AG04450 (cell line): Measurements from ENCODE around the gene BRD7. TPM values are rescaled to one million over a fixed set of nuclear protein-coding genes. Genes with fewer than 3 reads are reported as not detected.

Source experiments
- CTCF ChIA-PET: fragments of 300-600, 350-600 bp; formaldehyde crosslinking; extraction: SDS; loops from one replicate; lab custom pipeline; 2022; ENCODE audit warnings: antibody characterized with exemption, inconsistent platforms; lab: Charles Lee
- POLR2A ChIA-PET: fragments of 350-600 bp; formaldehyde crosslinking; extraction: SDS; loops from one replicate; lab custom pipeline; 2021; ENCODE audit warnings: antibody characterized with exemption, inconsistent platforms; lab: Yijun Ruan, JAX
- DNase-seq: peaks from one replicate; pipeline ENCODE4 v3.0.0-alpha.2; 2011; ENCODE audit warnings: low read depth, low spot score
- H3K27ac ChIP-seq: one replicate; pipeline ENCODE4 v1.5.1; 2012; ENCODE audit warnings: low read depth, low read length, control low read depth
- H3K27me3 ChIP-seq: one replicate; pipeline ENCODE4 v1.6.0; 2012; ENCODE audit warnings: low read length; ENCODE audit not compliant: control insufficient read depth, insufficient read depth
- H3K4me3 ChIP-seq: 2 replicates; pipeline ENCODE4 v1.5.1; 2011; ENCODE audit warnings: mild to moderate bottlenecking, low read depth, low read length, control low read depth
- H3K9me3 ChIP-seq: 2 replicates; pipeline ENCODE4 v1.5.1; 2012; ENCODE audit warnings: low read length; ENCODE audit not compliant: control insufficient read depth, insufficient read depth
- CTCF ChIP-seq: IDR thresholded peaks from 2 replicates; pipeline ENCODE4 v1.5.1; 2011; ENCODE audit warnings: low read depth, low read length, control low read depth, inconsistent platforms
- polyA plus RNA-seq: library from polyadenylated mRNA; depleted of rRNA; stranded (reverse); fragments of >200 nt; gene quantifications from 2 replicates; pipeline ENCODE4 v1.2.3, GENCODE V29; 2011

BRD7 gene
- polyA plus RNA-seq, 1 experiment = 69.2 TPM

- H3K27me3 ChIP-seq = no peaks in the 10 kb centered on the region
- DNase-seq = no peak
- TF ChIP-seq CTCF = no peak
- no peak overlapping the region for H3K27ac ChIP-seq
- ChIA-PET CTCF (interaction anchor here (1.2 to 1.6 kb wide), 3 partner anchors 34 to 486 kb away, joined by 4 to 9 read pairs (median 4); no protein-coding TSS in a partner anchor), POLR2A (no interaction called here)
- H3K4me3 ChIP-seq = no peak overlapping the region
- no peaks in the 10 kb centered on the region for H3K9me3 ChIP-seq
Measured at GRCh38 chr16:50320310-50320709, 48.5 kb downstream of the BRD7 start.

- no peak overlapping the region for H3K27ac ChIP-seq
- ChIA-PET POLR2A (no interaction called here), CTCF (interaction anchor here (1.2 to 1.3 kb wide), 3 partner anchors 36 to 487 kb away, joined by 3 to 4 read pairs (median 4); no protein-coding TSS in a partner anchor)
- H3K9me3 ChIP-seq = no peaks in the 10 kb centered on the region
- no peak for DNase-seq
- no peaks in the 10 kb centered on the region for H3K27me3 ChIP-seq
- no peak overlapping the region for H3K4me3 ChIP-seq
- TF ChIP-seq CTCF = no peak
Measured at GRCh38 chr16:50318796-50319578, 49.8 kb downstream of the BRD7 start.

GRCh38 chr16:50316848-50317630, 51.7 kb downstream of the BRD7 start:
- Histone ChIP-seq H3K27ac (no peak overlapping the region), H3K27me3 (no peaks in the 10 kb centered on the region), H3K9me3 (no peaks in the 10 kb centered on the region), H3K4me3 (no peak overlapping the region)
- DNase-seq = no peak
- CTCF ChIA-PET = no interaction called here
- TF ChIP-seq CTCF = no peak
- POLR2A ChIA-PET = no interaction called here

- ChIA-PET POLR2A (no interaction called here), CTCF (no interaction called here)
- Histone ChIP-seq H3K27me3 (no peaks in the 10 kb centered on the region), H3K9me3 (no peaks in the 10 kb centered on the region), H3K27ac (no peak overlapping the region), H3K4me3 (no peak overlapping the region)
- no peak for DNase-seq
- TF ChIP-seq CTCF = no peak
Measured at GRCh38 chr16:50316102-50316847, 52.5 kb downstream of the BRD7 start.
